Gastrocnemius medialis (tissue), 4 donors: ENCODE results near the gene LRRC71.

Experiments used
- POLR2A ChIP-seq, 2 donors: fragments of 450-650 bp; IDR thresholded peaks; one replicate each; pipeline ENCODE4 v1.6.1; 2017; ENCODE audit warnings: antibody characterized with exemption in 2 of 2, mild to moderate bottlenecking in 2 of 2, moderate library complexity in 2 of 2
- TF ChIP-seq, protein P1 (sequence below), 5 experiments: fragments of 450-650 bp in 3 of 5; fragments of 200-600 bp in 2 of 5; sonication (generic) in 2 of 5; IDR thresholded peaks in 4 of 5; conservative IDR thresholded peaks in 1 of 5; 1 replicate in 4 of 5; 2 replicates in 1 of 5; pipeline ENCODE4 v1.5.1; 2016 to 2019; ENCODE audit warnings: antibody characterized with exemption in 5 of 5, mild to moderate bottlenecking in 3 of 5, moderate library complexity in 3 of 5

GRCh38 chr1:156956333-156956732, 35.9 kb downstream of the LRRC71 start:
- TF ChIP-seq, protein P1, sequence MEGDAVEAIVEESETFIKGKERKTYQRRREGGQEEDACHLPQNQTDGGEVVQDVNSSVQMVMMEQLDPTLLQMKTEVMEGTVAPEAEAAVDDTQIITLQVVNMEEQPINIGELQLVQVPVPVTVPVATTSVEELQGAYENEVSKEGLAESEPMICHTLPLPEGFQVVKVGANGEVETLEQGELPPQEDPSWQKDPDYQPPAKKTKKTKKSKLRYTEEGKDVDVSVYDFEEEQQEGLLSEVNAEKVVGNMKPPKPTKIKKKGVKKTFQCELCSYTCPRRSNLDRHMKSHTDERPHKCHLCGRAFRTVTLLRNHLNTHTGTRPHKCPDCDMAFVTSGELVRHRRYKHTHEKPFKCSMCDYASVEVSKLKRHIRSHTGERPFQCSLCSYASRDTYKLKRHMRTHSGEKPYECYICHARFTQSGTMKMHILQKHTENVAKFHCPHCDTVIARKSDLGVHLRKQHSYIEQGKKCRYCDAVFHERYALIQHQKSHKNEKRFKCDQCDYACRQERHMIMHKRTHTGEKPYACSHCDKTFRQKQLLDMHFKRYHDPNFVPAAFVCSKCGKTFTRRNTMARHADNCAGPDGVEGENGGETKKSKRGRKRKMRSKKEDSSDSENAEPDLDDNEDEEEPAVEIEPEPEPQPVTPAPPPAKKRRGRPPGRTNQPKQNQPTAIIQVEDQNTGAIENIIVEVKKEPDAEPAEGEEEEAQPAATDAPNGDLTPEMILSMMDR (IDR thresholded peaks at IDR 0.05 in 4 of 5, conservative IDR thresholded peaks at IDR 0.05 in 1 of 5), result no peak
- no peak for TF ChIP-seq POLR2A (IDR thresholded peaks at IDR 0.05)
